HEK293 (cell line): ENCODE results near the gene AURKB.

Experiments used
- CTCF ChIP-seq: fragments of 450-650 bp; formaldehyde crosslinking; IDR thresholded peaks from 2 replicates; pipeline ENCODE4 v1.5.1; 2016; ENCODE audit warnings: missing biosample characterization, missing genetic modification characterization
- HIC1 ChIP-seq: fragments of 450-650 bp; formaldehyde crosslinking; IDR thresholded peaks from 2 replicates; pipeline ENCODE4 v1.5.1; 2016; ENCODE audit warnings: missing biosample characterization, missing genetic modification characterization
- PATZ1 ChIP-seq: fragments of 450-650 bp; formaldehyde crosslinking; IDR thresholded peaks from 2 replicates; pipeline ENCODE4 v1.5.1; 2016; ENCODE audit warnings: missing biosample characterization, missing genetic modification characterization
- ZFP41 ChIP-seq: fragments of 450-650 bp; formaldehyde crosslinking; IDR thresholded peaks from 2 replicates; pipeline ENCODE4 v1.5.1; 2016; ENCODE audit warnings: missing biosample characterization, missing genetic modification characterization, borderline replicate concordance
- ZNF140 ChIP-seq: fragments of 450-650 bp; formaldehyde crosslinking; IDR thresholded peaks from 2 replicates; pipeline ENCODE4 v1.5.1; 2016; ENCODE audit warnings: missing biosample characterization, missing genetic modification characterization
- ZNF324 ChIP-seq: fragments of 450-650 bp; formaldehyde crosslinking; IDR thresholded peaks from 2 replicates; pipeline ENCODE4 v1.5.1; 2016; ENCODE audit warnings: missing biosample characterization, missing genetic modification characterization

GRCh38 chr17:8256691-8257090, 46.3 kb upstream of the AURKB start:
- TF ChIP-seq ZFP41 (tag by site-specific recombination) (no peak), CTCF (tag by site-specific recombination) (no peak), HIC1 (tag by site-specific recombination) (no peak), ZNF324 (no peak), ZNF140 (tag by site-specific recombination) (no peak), PATZ1 (tag by site-specific recombination) (no peak)
